Measurements from ENCODE around the gene MRPL14. TPM values are rescaled to one million over a fixed set of nuclear protein-coding genes. Genes with fewer than 3 reads are reported as not detected.

MRPL14 gene
- polyA plus RNA-seq, 1 experiment: 58.4 TPM

DNA sequence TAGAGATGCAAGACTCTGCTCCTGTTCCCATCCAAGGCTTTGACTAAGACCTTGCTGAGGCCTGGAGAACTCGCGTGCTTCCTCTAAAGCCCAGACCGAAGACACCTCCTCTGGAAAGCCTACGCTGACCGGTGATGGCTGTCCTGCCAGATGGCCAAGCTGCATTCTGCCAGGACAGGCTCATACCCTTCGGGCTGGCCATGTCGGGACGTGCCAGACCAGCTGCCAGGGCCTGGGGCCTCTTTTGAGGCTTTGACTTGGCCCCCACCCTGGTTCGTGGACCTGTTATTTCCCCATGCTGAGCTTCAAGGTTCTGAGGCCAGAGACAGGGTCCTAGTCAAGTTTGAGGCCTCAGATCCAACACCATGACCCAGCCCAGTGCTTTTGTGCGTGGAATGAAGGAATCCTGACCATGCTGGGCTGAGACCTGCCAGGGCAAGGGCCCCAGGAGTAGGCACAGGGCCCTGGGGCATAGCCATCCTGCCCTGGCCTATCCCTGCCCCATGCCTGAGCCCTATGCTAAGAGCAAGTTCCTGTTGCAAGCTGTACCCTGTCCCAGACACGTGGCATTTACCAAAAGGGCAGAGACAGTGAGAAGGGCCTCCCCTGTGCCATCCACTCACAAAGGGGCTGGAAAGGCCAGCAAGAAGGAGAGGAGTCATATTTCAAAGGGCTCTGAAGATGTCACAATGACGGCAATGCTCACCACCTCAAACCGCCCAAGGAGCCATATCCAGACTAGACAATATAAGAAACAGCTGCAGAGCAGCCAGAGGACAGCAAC, 42.8 kb downstream of the MRPL14 start:
- ChIA-PET CTCF (interaction anchor here (2.8 to 17.3 kb wide), 4 partner anchors 10 to 417 kb away, joined by 13 to 338 read pairs (median 16); partner anchors contain the start of gene VEGFA), POLR2A (no interaction called here)
- Histone ChIP-seq H3K27me3 (ENCODE audit: control insufficient read depth, insufficient read depth, low read length) (no peaks in the 10 kb centered on the region), H3K4me3 (ENCODE audit: low read depth, low read length) (no peak overlapping the region), H3K36me3 (ENCODE audit: control insufficient read depth, insufficient read depth, low read length) (no peaks in the 10 kb centered on the region; the same call in 1 of the 2 replicates)
- no peak for DNase-seq (ENCODE audit: low read depth)
- TF ChIP-seq, protein P1, sequence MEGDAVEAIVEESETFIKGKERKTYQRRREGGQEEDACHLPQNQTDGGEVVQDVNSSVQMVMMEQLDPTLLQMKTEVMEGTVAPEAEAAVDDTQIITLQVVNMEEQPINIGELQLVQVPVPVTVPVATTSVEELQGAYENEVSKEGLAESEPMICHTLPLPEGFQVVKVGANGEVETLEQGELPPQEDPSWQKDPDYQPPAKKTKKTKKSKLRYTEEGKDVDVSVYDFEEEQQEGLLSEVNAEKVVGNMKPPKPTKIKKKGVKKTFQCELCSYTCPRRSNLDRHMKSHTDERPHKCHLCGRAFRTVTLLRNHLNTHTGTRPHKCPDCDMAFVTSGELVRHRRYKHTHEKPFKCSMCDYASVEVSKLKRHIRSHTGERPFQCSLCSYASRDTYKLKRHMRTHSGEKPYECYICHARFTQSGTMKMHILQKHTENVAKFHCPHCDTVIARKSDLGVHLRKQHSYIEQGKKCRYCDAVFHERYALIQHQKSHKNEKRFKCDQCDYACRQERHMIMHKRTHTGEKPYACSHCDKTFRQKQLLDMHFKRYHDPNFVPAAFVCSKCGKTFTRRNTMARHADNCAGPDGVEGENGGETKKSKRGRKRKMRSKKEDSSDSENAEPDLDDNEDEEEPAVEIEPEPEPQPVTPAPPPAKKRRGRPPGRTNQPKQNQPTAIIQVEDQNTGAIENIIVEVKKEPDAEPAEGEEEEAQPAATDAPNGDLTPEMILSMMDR (IDR thresholded peaks at IDR 0.05; ENCODE audit: insufficient read depth, low read depth, low read length): no peak

DNA sequence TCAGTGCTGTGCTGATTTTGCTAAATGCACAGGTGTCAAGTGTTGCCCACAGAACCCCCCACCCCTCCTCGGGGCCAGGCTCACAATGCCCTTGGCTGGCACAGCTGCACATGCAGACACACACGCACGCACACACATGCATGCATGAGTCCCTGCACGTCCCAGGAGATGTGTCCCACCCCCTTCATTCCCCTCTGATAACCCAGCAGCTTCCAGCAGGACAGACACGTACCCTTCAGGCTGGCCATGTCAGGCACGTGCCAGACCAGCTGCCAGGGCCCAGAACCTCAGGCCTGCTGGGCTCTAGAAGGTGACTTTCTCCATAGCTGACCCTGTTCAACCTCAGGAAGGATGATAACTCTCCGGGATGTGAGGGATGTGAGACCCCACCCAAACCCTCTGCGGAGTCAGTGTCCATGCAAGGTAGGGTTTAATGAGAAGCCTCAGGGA, 44.4 kb downstream of the MRPL14 start:
- no peak for DNase-seq (ENCODE audit: low read depth)
- TF ChIP-seq, protein P1 (IDR thresholded peaks at IDR 0.05; ENCODE audit: insufficient read depth, low read depth, low read length): no peak
- ChIA-PET CTCF (interaction anchor here (0.5 to 17.3 kb wide), 5 partner anchors 12 to 1579 kb away, joined by 3 to 338 read pairs (median 4); partner anchors contain the start of gene VEGFA), POLR2A (no interaction called here)
- Histone ChIP-seq H3K27me3 (ENCODE audit: control insufficient read depth, insufficient read depth, low read length) (no peaks in the 10 kb centered on the region), H3K4me3 (ENCODE audit: low read depth, low read length) (no peak overlapping the region), H3K36me3 (ENCODE audit: control insufficient read depth, insufficient read depth, low read length) (no peaks in the 10 kb centered on the region; the same call in 1 of the 2 replicates)

DNA sequence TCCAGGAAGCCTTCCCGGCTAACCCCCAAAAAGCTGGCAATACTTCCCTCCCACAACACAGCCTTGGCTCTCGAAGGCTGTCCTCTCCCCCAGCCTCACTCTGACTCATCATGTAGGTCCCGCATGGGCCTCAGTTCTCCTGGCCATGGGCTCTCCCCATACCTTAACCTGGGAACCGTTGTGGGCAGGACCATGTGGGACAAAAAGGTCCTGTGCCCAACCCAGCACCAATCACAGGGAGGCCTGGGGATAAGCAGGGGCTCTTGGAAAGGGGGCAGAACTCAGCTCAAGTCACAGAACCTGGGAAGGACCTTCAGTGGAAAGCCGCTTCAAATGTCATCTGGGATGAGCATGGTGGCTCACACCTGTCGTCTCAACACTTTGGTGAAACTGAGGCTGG, 45.5 kb downstream of the MRPL14 start:
- no peak overlapping the region for H3K4me3 ChIP-seq (ENCODE audit: low read depth, low read length)
- ChIA-PET CTCF (interaction anchor here (5.2 to 17.3 kb wide), 3 partner anchors 310 to 414 kb away, joined by 37 to 338 read pairs (median 120); partner anchors contain the start of gene VEGFA), POLR2A (no interaction called here)
- H3K27me3 ChIP-seq (ENCODE audit: control insufficient read depth, insufficient read depth, low read length): no peaks in the 10 kb centered on the region
- H3K36me3 ChIP-seq (ENCODE audit: control insufficient read depth, insufficient read depth, low read length): no peaks in the 10 kb centered on the region
- DNase-seq (ENCODE audit: low read depth): no peak
- TF ChIP-seq, protein P1 (IDR thresholded peaks at IDR 0.05; ENCODE audit: insufficient read depth, low read depth, low read length): no peak

DNA sequence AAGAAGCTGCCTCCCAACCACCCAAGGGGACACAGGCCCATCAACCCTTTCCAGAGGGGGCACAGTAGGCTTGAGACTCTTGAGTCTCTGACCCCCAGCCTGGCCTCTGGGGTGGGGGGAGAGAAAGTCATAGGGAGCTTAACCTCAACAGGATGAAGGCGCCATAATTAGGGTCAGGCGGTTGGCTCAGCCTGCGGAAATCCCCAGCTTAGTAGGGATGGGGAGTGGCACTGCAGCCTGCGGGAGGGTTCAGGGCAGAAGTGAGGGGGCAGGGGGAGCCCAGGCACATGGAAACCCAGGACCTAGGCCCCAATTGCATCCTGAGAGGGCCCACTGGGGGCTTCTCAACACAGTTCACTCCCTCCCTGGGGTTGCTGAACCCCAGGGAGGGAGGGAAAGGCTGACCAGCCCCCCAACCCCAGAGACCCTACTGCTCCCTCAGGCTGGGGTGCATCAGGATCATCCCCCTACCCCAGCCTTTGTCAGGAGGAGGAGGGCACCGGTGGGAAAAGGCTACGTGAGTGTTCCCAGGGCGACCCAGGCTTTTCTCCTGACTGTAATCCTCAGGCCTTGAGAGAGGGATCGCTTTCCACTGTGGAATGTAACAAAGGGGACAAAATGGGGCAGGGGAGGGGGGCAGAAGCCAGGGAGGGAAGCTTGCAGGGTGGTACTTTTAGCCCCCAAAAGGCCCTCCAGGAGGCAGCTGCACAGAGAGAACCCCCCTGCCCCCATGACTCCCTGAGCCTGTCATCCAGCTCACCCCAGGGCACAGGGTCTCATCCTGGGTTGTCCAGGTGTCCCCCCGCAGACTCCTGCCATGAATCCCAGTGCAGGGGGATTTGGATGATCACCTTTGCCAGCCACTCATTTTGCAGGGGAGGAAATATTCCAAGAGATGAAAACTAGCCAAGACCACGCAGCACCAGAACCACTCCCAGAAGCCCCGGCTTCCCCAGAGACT, 46.4 kb downstream of the MRPL14 start:
- ChIA-PET POLR2A (no interaction called here), CTCF (interaction anchor here (1.0 to 17.3 kb wide), 6 partner anchors 70 to 413 kb away, joined by 3 to 338 read pairs (median 24); partner anchors contain the start of gene VEGFA)
- Histone ChIP-seq H3K27me3 (ENCODE audit: control insufficient read depth, insufficient read depth, low read length) (no peaks in the 10 kb centered on the region), H3K36me3 (ENCODE audit: control insufficient read depth, insufficient read depth, low read length) (no peaks in the 10 kb centered on the region), H3K4me3 (ENCODE audit: low read depth, low read length) (no peak overlapping the region)
- TF ChIP-seq, protein P1 (IDR thresholded peaks at IDR 0.05; ENCODE audit: insufficient read depth, low read depth, low read length): no peak
- no peak for DNase-seq (ENCODE audit: low read depth)
